ENCODE measurements around the gene ASIC2. TPM values are rescaled to one million over a fixed set of nuclear protein-coding genes. Genes with fewer than 3 reads are reported as not detected.

Gene ASIC2
- total RNA-seq, 1 experiment from 2014 or later, result 0.74 TPM

GRCh38 chr17:33116021-33116551 lies 177.0 kb downstream of the ASIC2 start:
- no peaks in the 10 kb centered on the region for H3K9me3 ChIP-seq (ENCODE audit: control insufficient read depth, low read depth, low read length)
- no peak overlapping the region for H3K56ac ChIP-seq (ENCODE audit: insufficient read length, low read depth, low read length)
- H3T11ph ChIP-seq (ENCODE audit: low read length), result no peak overlapping the region
- no peak overlapping the region for H3K27ac ChIP-seq (ENCODE audit: insufficient read length, low read depth, low read length)
- H4K5ac ChIP-seq (ENCODE audit: insufficient read length, low read depth, low read length), result no peak overlapping the region
- Mint-ChIP-seq H3K9me3 (no peaks in the 10 kb centered on the region), H3K27me3 (ENCODE audit: low read depth) (peaks cover 19% of the 10 kb centered on the region), H3K27ac (no peak overlapping the region), H3K4me3 (no peak overlapping the region), H3K36me3 (ENCODE audit: insufficient read depth in 1 of 3, low read depth in 3 of 3) (no peaks in the 10 kb centered on the region), H3K4me1 (0 out of 4 replicates have a peak, but pooled peaks cover 2 to 3% of the 10 kb centered on the region in 2 experiments)
- no peak overlapping the region for H3K4ac ChIP-seq (ENCODE audit: low read depth, low read length)
- no peaks in the 10 kb centered on the region for H3K27me3 ChIP-seq (ENCODE audit: insufficient read depth, low read length)
- no peak overlapping the region for H2BK20ac ChIP-seq (ENCODE audit: low read depth, low read length, poor library complexity, severe bottlenecking)
- H3K4me1 ChIP-seq (ENCODE audit: insufficient read depth, low read length), result no peaks in the 10 kb centered on the region
- TF ChIP-seq, protein P1, sequence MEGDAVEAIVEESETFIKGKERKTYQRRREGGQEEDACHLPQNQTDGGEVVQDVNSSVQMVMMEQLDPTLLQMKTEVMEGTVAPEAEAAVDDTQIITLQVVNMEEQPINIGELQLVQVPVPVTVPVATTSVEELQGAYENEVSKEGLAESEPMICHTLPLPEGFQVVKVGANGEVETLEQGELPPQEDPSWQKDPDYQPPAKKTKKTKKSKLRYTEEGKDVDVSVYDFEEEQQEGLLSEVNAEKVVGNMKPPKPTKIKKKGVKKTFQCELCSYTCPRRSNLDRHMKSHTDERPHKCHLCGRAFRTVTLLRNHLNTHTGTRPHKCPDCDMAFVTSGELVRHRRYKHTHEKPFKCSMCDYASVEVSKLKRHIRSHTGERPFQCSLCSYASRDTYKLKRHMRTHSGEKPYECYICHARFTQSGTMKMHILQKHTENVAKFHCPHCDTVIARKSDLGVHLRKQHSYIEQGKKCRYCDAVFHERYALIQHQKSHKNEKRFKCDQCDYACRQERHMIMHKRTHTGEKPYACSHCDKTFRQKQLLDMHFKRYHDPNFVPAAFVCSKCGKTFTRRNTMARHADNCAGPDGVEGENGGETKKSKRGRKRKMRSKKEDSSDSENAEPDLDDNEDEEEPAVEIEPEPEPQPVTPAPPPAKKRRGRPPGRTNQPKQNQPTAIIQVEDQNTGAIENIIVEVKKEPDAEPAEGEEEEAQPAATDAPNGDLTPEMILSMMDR (conservative IDR thresholded peaks at IDR 0.05), result no peak
- no peak overlapping the region for H3K18ac ChIP-seq (ENCODE audit: insufficient read length, low read depth, low read length)
- no peak overlapping the region for H3K14ac ChIP-seq (ENCODE audit: insufficient read depth, low read length)
- no peak overlapping the region for H3K23ac ChIP-seq (ENCODE audit: insufficient read length, low read depth, low read length)
- no peak overlapping the region for H2BK120ac ChIP-seq (ENCODE audit: low read depth, low read length, poor library complexity, severe bottlenecking)
- H3K79me2 ChIP-seq (ENCODE audit: insufficient read depth, low read length), result no peaks in the 10 kb centered on the region
- H4K8ac ChIP-seq (replicated peaks; ENCODE audit: insufficient read length, low read depth, low read length), result no peak overlapping the region
- no peak overlapping the region for H2BK12ac ChIP-seq (ENCODE audit: insufficient read length, low read depth, low read length)
- H3K23me2 ChIP-seq (ENCODE audit: insufficient read length, low read depth, low read length, poor library complexity, severe bottlenecking), result no peaks in the 10 kb centered on the region
- no peak overlapping the region for H2AK5ac ChIP-seq (ENCODE audit: insufficient read length, low read length)
- no peak overlapping the region for H2BK15ac ChIP-seq (ENCODE audit: low read depth, low read length)
- no peaks in the 10 kb centered on the region for H4K20me1 ChIP-seq (ENCODE audit: control insufficient read depth, insufficient read depth, insufficient read length)
- H3K9ac ChIP-seq (ENCODE audit: extremely low read depth, insufficient read length, low read length), result no peak overlapping the region
- H4K91ac ChIP-seq (ENCODE audit: insufficient read length, low read depth, low read length), result no peak overlapping the region
- no peak overlapping the region for H2BK5ac ChIP-seq (ENCODE audit: insufficient read length, low read length)
- H3K4me2 ChIP-seq (ENCODE audit: insufficient read depth, insufficient read length, low read length), result no peak overlapping the region
- no peak for DNase-seq
- H3K79me1 ChIP-seq (ENCODE audit: insufficient read depth, low read depth, low read length, poor library complexity, severe bottlenecking), result no peaks in the 10 kb centered on the region
- WGBS (ENCODE audit: extremely low coverage, insufficient read length, low lambda C conversion rate), result no CpG with 5 or more reads among the region's 13 CpGs
- no peak overlapping the region for H2AFZ ChIP-seq (ENCODE audit: low read length)

All from H9 (cell line).